ENCODE results near the gene NDUFB3. TPM values are rescaled to one million over a fixed set of nuclear protein-coding genes. Genes with fewer than 3 reads are reported as not detected.
"Not testable (repeated sequence)": the region's sequence is repeated elsewhere in the genome, so short reads cannot be mapped to it uniquely, and the experiment has no call there.

NDUFB3 gene
- polyA plus RNA-seq, 2 of the 4 experiments (the other 2 are of a cell fraction): 162 to 220 TPM

GRCh38 chr2:201059961-201060755 lies 11.6 kb upstream of the NDUFB3 start:
- POLR2A ChIA-PET: interaction anchor here (0.7 kb wide), 1 partner anchor 110 kb away, joined by 7 read pairs; no protein-coding TSS in a partner anchor
- Histone ChIP-seq H3K4me1 (no peaks in the 10 kb centered on the region), H3K27ac (no peak overlapping the region), H3K4me2 (no peak overlapping the region), H3K9me3 (no peaks in the 10 kb centered on the region), H3K4me3 (no peak overlapping the region)
- CTCF ChIA-PET: interaction anchor here (0.6 to 1.5 kb wide), 5 partner anchors 9 to 196 kb away, joined by 3 to 6 read pairs (median 3); partner anchors contain the start of gene CLK1
- WGBS (ENCODE audit: missing lambda C conversion rate): 96% methylated on average over 10 of the region's 10 CpGs
- TF ChIP-seq, protein P1, sequence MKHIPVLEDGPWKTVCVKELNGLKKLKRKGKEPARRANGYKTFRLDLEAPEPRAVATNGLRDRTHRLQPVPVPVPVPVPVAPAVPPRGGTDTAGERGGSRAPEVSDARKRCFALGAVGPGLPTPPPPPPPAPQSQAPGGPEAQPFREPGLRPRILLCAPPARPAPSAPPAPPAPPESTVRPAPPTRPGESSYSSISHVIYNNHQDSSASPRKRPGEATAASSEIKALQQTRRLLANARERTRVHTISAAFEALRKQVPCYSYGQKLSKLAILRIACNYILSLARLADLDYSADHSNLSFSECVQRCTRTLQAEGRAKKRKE (CRISPR knock-in tag; IDR thresholded peaks at IDR 0.05; ENCODE audit: low read depth): no peak
- TF ChIP-seq CBX8 (IDR thresholded peaks at IDR 0.05) (no peak), EHF (CRISPR knock-in tag; IDR thresholded peaks at IDR 0.05) (no peak), CBX2 (IDR thresholded peaks at IDR 0.05; ENCODE audit: borderline replicate concordance, low read depth) (no peak), PBX3 (IDR thresholded peaks at IDR 0.05) (no peak), RAD21 (conservative IDR thresholded peaks at IDR 0.05 in 1 of 2, IDR thresholded peaks at IDR 0.05 in 1 of 2) (no peak), TFCP2L1 (CRISPR knock-in tag; IDR thresholded peaks at IDR 0.05) (no peak), HOXA7 (CRISPR knock-in tag; IDR thresholded peaks at IDR 0.05) (no peak), EP300 (IDR thresholded peaks at IDR 0.05) (no peak), PHF8 (IDR thresholded peaks at IDR 0.05; ENCODE audit: borderline replicate concordance, low read depth) (no peak), ZC3H11A (IDR thresholded peaks at IDR 0.05) (no peak), ZNF302 (CRISPR knock-in tag; IDR thresholded peaks at IDR 0.05) (no peak), ESRRA (IDR thresholded peaks at IDR 0.05; ENCODE audit: borderline replicate concordance, low read length) (no peak), HOXB5 (CRISPR knock-in tag; IDR thresholded peaks at IDR 0.05) (no peak), SMC3 (IDR thresholded peaks at IDR 0.05) (no peak), GATA3 (IDR thresholded peaks at IDR 0.05; ENCODE audit: borderline replicate concordance) (no peak), CEBPB (IDR thresholded peaks at IDR 0.05) (no peak), NR3C1 (IDR thresholded peaks at IDR 0.05) (no peak), CHD2 (IDR thresholded peaks at IDR 0.05; ENCODE audit: low read length, partially characterized antibody) (no peak)
- FAIRE-seq: no peak
- no peak for ATAC-seq
- DNase-seq (ENCODE audit: low read depth in 1 of 2, low spot score in 1 of 2): no peak

- H3K4me1 ChIP-seq; ATAC-seq; H3K4me3 ChIP-seq; DNase-seq (ENCODE audit: low read depth in 1 of 2, low spot score in 1 of 2); H3K27ac ChIP-seq; POLR2A ChIA-PET; H3K9me3 ChIP-seq; FAIRE-seq; H3K4me2 ChIP-seq: not testable (repeated sequence)
- 74% methylated on average over 5 of the region's 5 CpGs for WGBS (ENCODE audit: missing lambda C conversion rate)
- CTCF ChIA-PET: interaction anchor here (9.4 kb wide), 1 partner anchor 159 kb away, joined by 150 read pairs; no protein-coding TSS in a partner anchor
Observed at GRCh38 chr2:201063516-201063915, 8.3 kb upstream of the NDUFB3 start.

DNA sequence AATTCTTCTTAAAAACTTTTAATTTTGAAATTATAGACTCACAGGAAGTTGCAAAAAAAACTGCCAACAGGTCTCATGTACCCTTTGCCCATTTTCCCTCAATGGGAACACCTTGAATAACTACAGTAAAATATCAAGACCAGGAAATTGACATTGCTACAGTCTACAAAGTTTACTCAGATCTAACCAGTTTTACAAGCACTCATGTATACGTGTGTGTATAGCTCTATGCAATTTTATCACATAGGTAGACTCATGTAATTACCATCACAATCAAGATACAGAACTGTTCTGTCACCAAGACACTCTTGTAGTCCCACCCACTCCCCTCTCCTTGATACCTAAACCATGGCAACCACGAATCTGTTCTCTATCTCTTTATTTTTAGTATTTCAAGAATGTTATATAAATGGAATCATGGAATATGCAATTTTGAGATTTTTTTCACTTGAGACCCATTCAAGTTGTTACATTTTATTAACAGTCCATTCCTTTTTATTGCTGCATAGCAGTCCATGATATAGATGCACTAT lies 6.9 kb upstream of the NDUFB3 start:
- Histone ChIP-seq H3K4me1 (peaks cover 13% of the 10 kb centered on the region; the same call in 2 of the 3 replicates), H3K4me3 (no peak overlapping the region), H3K4me2 (no peak overlapping the region), H3K27ac (no peak overlapping the region), H3K9me3 (no peaks in the 10 kb centered on the region)
- FAIRE-seq: no peak
- CTCF ChIA-PET: interaction anchor here (0.6 to 9.4 kb wide), 2 partner anchors 160 to 1280 kb away, joined by 3 to 150 read pairs; no protein-coding TSS in a partner anchor
- DNase-seq (ENCODE audit: low read depth in 1 of 2, low spot score in 1 of 2): no peak
- POLR2A ChIA-PET: no interaction called here
- WGBS (ENCODE audit: missing lambda C conversion rate): 71% methylated on average over 2 of the region's 2 CpGs
- ATAC-seq: no peak
- no peak for TF ChIP-seq CBX8 (IDR thresholded peaks at IDR 0.05)
- TF ChIP-seq RCOR1 (IDR thresholded peaks at IDR 0.05; ENCODE audit: low read depth, low read length): no peak
- no peak for TF ChIP-seq BHLHE40 (IDR thresholded peaks at IDR 0.05; ENCODE audit: low read depth, low read length)
- no peak for TF ChIP-seq EP300 (IDR thresholded peaks at IDR 0.05)
- no peak for TF ChIP-seq ZC3H11A (IDR thresholded peaks at IDR 0.05)
- TF ChIP-seq HMGXB4 (CRISPR knock-in tag; IDR thresholded peaks at IDR 0.05; ENCODE audit: borderline replicate concordance): no peak
- TF ChIP-seq REST (IDR thresholded peaks at IDR 0.05): no peak
- no peak for TF ChIP-seq POLR2AphosphoS2 (conservative IDR thresholded peaks at IDR 0.05; ENCODE audit: low read length)
- TF ChIP-seq RNF2 (IDR thresholded peaks at IDR 0.05; ENCODE audit: borderline replicate concordance, low read depth): no peak
- no peak for TF ChIP-seq TFCP2L1 (CRISPR knock-in tag; IDR thresholded peaks at IDR 0.05)
